Endothelial cell of umbilical vein (primary cell): ENCODE data around the gene PTPDC1. TPM values are rescaled to one million over a fixed set of nuclear protein-coding genes. Genes with fewer than 3 reads are reported as not detected.

Experiments
- BruUV-seq: library from RNA; stranded (reverse); fragments of 400-500 nt; replicated peaks from 2 replicates; lab custom pipeline; 2021; lab: Mats Ljungman, UMichigan
- CTCF ChIA-PET: fragments of 300-600, 350-600 bp; sonication (Branson Sonifier 250); formaldehyde crosslinking; loops from one replicate; lab custom pipeline; 2021; ENCODE audit warnings: antibody characterized with exemption, inconsistent platforms; lab: Charles Lee
- POLR2A ChIA-PET: fragments of 300-600, 350-600 bp; sonication (Branson Sonifier 250); formaldehyde crosslinking; loops from one replicate; lab custom pipeline; 2021; ENCODE audit warnings: antibody characterized with exemption, inconsistent platforms; lab: Charles Lee
- DNase-seq: peaks from one replicate; pipeline ENCODE4 v3.0.0-alpha.2; 2011; ENCODE audit warnings: low read depth, low spot score
- FAIRE-seq: peaks from 2 replicates; lab custom pipeline; 2011; peaks lifted over from hg19 to GRCh38; lab: Jason Lieb, UNC
- H2AFZ ChIP-seq: 2 replicates; pipeline ENCODE4 v1.6.0; 2012; ENCODE audit warnings: low read depth, low read length, control low read depth, inconsistent platforms
- H3K27ac ChIP-seq: 2 replicates; pipeline ENCODE4 v1.5.1; 2011; ENCODE audit warnings: low read depth, mild to moderate bottlenecking, control low read depth, low read length, moderate library complexity; ENCODE audit not compliant: insufficient read depth
- H3K27me3 ChIP-seq, 2 experiments: 2 replicates each; pipeline versions ENCODE4 v1.6.0 to v1.6.1; 2011; ENCODE audit warnings: low read length in 2 of 2, mixed read lengths in 1 of 2; ENCODE audit not compliant: control insufficient read depth in 2 of 2, insufficient read depth in 2 of 2
- H3K36me3 ChIP-seq, 2 experiments: 2 replicates in 1 of 2; 3 replicates in 1 of 2; pipeline ENCODE4 v1.5.1; 2011; ENCODE audit warnings: low read length in 2 of 2, mild to moderate bottlenecking in 1 of 2, moderate library complexity in 1 of 2; ENCODE audit not compliant: control insufficient read depth in 2 of 2, insufficient read depth in 2 of 2; ENCODE audit errors: extremely low read depth in 1 of 2
- H3K4me1 ChIP-seq: 3 replicates; pipeline ENCODE4 v1.5.1; 2011; ENCODE audit warnings: mild to moderate bottlenecking, low read length; ENCODE audit not compliant: control insufficient read depth, insufficient read depth; ENCODE audit errors: extremely low read depth
- H3K4me2 ChIP-seq: 2 replicates; pipeline ENCODE4 v1.6.1; 2011; ENCODE audit warnings: low read length, control low read depth, mixed read lengths; ENCODE audit not compliant: insufficient read depth
- H3K4me3 ChIP-seq, 3 experiments: fragments of 200-600 bp in 1 of 3; sonication (generic), shearing (Covaris generic) in 1 of 3; replicated peaks in 1 of 3; 2 replicates each; pipeline ENCODE4 v1.5.1; 2011 to 2016; ENCODE audit warnings: control low read depth in 3 of 3, low read length in 3 of 3, mild to moderate bottlenecking in 2 of 3, inconsistent platforms in 1 of 3, low read depth in 1 of 3, moderate library complexity in 1 of 3; ENCODE audit not compliant: insufficient read depth in 1 of 3
- H3K79me2 ChIP-seq: 2 replicates; pipeline ENCODE4 v1.6.0; 2012; ENCODE audit warnings: low read length, inconsistent platforms; ENCODE audit not compliant: control insufficient read depth, insufficient read depth
- H3K9ac ChIP-seq: replicated peaks from 2 replicates; pipeline ENCODE3; 2011; ENCODE audit warnings: low read length, control low read depth; ENCODE audit not compliant: insufficient read depth; ENCODE audit errors: extremely low read depth
- H3K9me1 ChIP-seq: replicated peaks from 3 replicates; pipeline ENCODE4 v1.6.0; 2011; ENCODE audit warnings: mild to moderate bottlenecking, low read length; ENCODE audit not compliant: control insufficient read depth, insufficient read depth; ENCODE audit errors: extremely low read depth
- H3K9me3 ChIP-seq: replicated peaks from 2 replicates; pipeline ENCODE4 v1.5.1; 2012; ENCODE audit warnings: low read length, inconsistent platforms; ENCODE audit not compliant: control insufficient read depth, insufficient read depth
- H4K20me1 ChIP-seq: replicated peaks from 2 replicates; pipeline ENCODE3; 2011; ENCODE audit warnings: mild to moderate bottlenecking, low read length; ENCODE audit not compliant: control insufficient read depth, insufficient read depth; ENCODE audit errors: extremely low read depth
- EZH2 ChIP-seq: IDR thresholded peaks from 2 replicates; pipeline ENCODE4 v1.6.1; 2012; ENCODE audit warnings: borderline replicate concordance, low read depth, mild to moderate bottlenecking, moderate library complexity, low read length, inconsistent platforms; ENCODE audit not compliant: severe bottlenecking
- FOS ChIP-seq: IDR thresholded peaks from 2 replicates; pipeline ENCODE4 v1.6.1; 2011; ENCODE audit warnings: mild to moderate bottlenecking, low read length, moderate library complexity, borderline replicate concordance; ENCODE audit not compliant: insufficient read depth
- GATA2 ChIP-seq: IDR thresholded peaks from 2 replicates; pipeline ENCODE4 v1.7.0; 2011; ENCODE audit warnings: low read depth, mild to moderate bottlenecking, moderate library complexity, mixed read lengths, low read length; ENCODE audit not compliant: insufficient read length, insufficient read depth
- JUN ChIP-seq: IDR thresholded peaks from 2 replicates; pipeline ENCODE4 v1.6.1; 2011; ENCODE audit warnings: borderline replicate concordance, low read depth; ENCODE audit not compliant: insufficient read length, insufficient read depth
- MYC ChIP-seq: IDR thresholded peaks from one replicate; pipeline ENCODE4 v1.6.1; 2011; ENCODE audit warnings: mild to moderate bottlenecking, low read depth, low read length
- POLR2A ChIP-seq: IDR thresholded peaks from 2 replicates; pipeline ENCODE4 v1.6.1; 2012; ENCODE audit warnings: low read depth, mild to moderate bottlenecking, control low read depth, low read length
- POLR2AphosphoS5 ChIP-seq: IDR thresholded peaks from 2 replicates; pipeline ENCODE4 v1.6.1; 2012; ENCODE audit warnings: low read depth, mild to moderate bottlenecking, control low read depth, low read length, moderate library complexity; ENCODE audit not compliant: insufficient read depth
- dilution Hi-C: fragments of 300-500 bp; cut with MboI; formaldehyde crosslinking; loops from one replicate; pipeline ENCODE4 v1.15.0; 2019; ENCODE audit warnings: low sequenced_read_pairs; ENCODE audit not compliant: extremely low pct_ligation_motif_present
- intact Hi-C: fragments of 100-400 bp; cut with micrococcal nuclease; formaldehyde crosslinking; loops from one replicate; pipeline ENCODE4 v1.10.0; 2022
- polyA plus RNA-seq, 4 experiments: library from polyadenylated mRNA; depleted of rRNA in 3 of 4; stranded (reverse) in 3 of 4; unstranded in 1 of 4; fragments of >200 nt; gene quantifications; 2 replicates each; pipeline versions ENCODE4 v1.2.1 to v1.2.3, GENCODE V29; 2011 to 2012; ENCODE audit warnings: missing spikeins in 1 of 4
- total RNA-seq: library from RNA; stranded (reverse); gene quantifications from 2 replicates; pipeline ENCODE4 v1.2.3, GENCODE V29; 2021
- TF ChIP-seq, protein P1 (sequence below), 2 donors: IDR thresholded peaks; 1 replicate in 1 of 2; 2 replicates in 1 of 2; pipeline ENCODE4 v1.5.1; 2011; ENCODE audit warnings: low read length in 2 of 2, mild to moderate bottlenecking in 2 of 2, moderate library complexity in 2 of 2, control low read depth in 1 of 2, inconsistent platforms in 1 of 2, low read depth in 1 of 2; ENCODE audit not compliant: insufficient read depth in 1 of 2; ENCODE audit errors: extremely low read depth in 1 of 2
- TF ChIP-seq, protein P2 (sequence below): IDR thresholded peaks from 2 replicates; pipeline ENCODE4 v1.6.1; 2011; ENCODE audit not compliant: insufficient read depth, insufficient read length

PTPDC1 gene
- total and polyA plus RNA-seq, 2 donors (not counting 3 experiments of a cell fraction or from before 2014, with no cell fraction given): 4.3 to 9.1 TPM

DNA sequence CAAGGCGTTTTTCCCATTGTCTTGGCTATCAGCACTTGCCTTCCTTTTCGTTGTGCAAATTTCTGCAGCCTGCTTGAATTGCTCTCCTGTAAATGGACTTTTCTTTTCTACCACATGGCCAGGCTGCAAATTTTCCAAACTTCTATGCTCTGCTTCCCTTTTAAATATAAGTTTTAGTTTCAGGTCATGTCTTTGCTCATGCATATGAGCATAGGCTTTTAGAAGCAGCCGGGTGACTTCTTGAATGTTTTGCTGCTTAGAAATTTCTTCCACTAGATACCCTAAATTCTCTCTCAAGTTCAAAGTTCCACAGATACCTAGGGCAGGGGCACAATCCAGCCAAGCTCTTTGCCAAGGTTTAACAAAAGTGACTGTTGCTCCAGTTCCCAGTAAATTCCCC lies 22.4 kb upstream of the PTPDC1 start:
- Histone ChIP-seq H3K4me3 (no peak overlapping the region), H4K20me1 (no peaks in the 10 kb centered on the region), H3K27me3 (no peaks in the 10 kb centered on the region), H3K9me1 (no peaks in the 10 kb centered on the region), H3K36me3 (no peaks in the 10 kb centered on the region), H3K9me3 (no peaks in the 10 kb centered on the region), H3K4me2 (no peak overlapping the region), H3K9ac (no peak overlapping the region), H3K4me1 (peaks cover 7% of the 10 kb centered on the region), H3K79me2 (no peaks in the 10 kb centered on the region), H3K27ac (no peak overlapping the region), H2AFZ (no peak overlapping the region)
- FAIRE-seq: peak; percentile 44
- no peak for DNase-seq
- TF ChIP-seq GATA2: no peak
- no peak for TF ChIP-seq FOS
- no peak for TF ChIP-seq JUN
- TF ChIP-seq, protein P1, sequence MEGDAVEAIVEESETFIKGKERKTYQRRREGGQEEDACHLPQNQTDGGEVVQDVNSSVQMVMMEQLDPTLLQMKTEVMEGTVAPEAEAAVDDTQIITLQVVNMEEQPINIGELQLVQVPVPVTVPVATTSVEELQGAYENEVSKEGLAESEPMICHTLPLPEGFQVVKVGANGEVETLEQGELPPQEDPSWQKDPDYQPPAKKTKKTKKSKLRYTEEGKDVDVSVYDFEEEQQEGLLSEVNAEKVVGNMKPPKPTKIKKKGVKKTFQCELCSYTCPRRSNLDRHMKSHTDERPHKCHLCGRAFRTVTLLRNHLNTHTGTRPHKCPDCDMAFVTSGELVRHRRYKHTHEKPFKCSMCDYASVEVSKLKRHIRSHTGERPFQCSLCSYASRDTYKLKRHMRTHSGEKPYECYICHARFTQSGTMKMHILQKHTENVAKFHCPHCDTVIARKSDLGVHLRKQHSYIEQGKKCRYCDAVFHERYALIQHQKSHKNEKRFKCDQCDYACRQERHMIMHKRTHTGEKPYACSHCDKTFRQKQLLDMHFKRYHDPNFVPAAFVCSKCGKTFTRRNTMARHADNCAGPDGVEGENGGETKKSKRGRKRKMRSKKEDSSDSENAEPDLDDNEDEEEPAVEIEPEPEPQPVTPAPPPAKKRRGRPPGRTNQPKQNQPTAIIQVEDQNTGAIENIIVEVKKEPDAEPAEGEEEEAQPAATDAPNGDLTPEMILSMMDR (IDR thresholded peaks at IDR 0.05; ENCODE audit: extremely low read depth in 1 of 2, insufficient read depth in 1 of 2, low read depth in 1 of 2, low read length in 2 of 2): no peak
- no peak for TF ChIP-seq MYC
- TF ChIP-seq, protein P2, sequence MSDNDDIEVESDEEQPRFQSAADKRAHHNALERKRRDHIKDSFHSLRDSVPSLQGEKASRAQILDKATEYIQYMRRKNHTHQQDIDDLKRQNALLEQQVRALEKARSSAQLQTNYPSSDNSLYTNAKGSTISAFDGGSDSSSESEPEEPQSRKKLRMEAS: no peak
- no peak for TF ChIP-seq POLR2A
- TF ChIP-seq POLR2AphosphoS5: no peak
- TF ChIP-seq EZH2: no peak
- POLR2A ChIA-PET: no interaction called here
- CTCF ChIA-PET: interaction anchor here (3.8 kb wide), 1 partner anchor 151 kb away, joined by 25 read pairs; no protein-coding TSS in a partner anchor
- BruUV-seq: no TSS peak
- intact Hi-C loops (loop anchor here (10.0 kb wide), 1 partner anchor 377 kb away; no protein-coding TSS in a partner anchor), dilution Hi-C loops (no loop called here)
